Skin epidermis (tissue), 12 donors: ENCODE data around the gene HIGD2B.
"Not testable (repeated sequence)": the region's sequence is repeated elsewhere in the genome, so short reads cannot be mapped to it uniquely, and the experiment has no call there.

Experiments
- H3K27ac ChIP-seq, 21 experiments: fragments of 200-600 bp; sonication (generic) in 11 of 21; one replicate each; pipeline ENCODE4 v1.5.0; 2020; ENCODE audit warnings: mild to moderate bottlenecking in 3 of 21, inconsistent platforms in 2 of 21, moderate library complexity in 2 of 21
- H3K4me3 ChIP-seq, 7 experiments: fragments of 200-600 bp; sonication (generic) in 2 of 7; one replicate each; pipeline ENCODE4 v1.5.0; 2020; ENCODE audit warnings: inconsistent platforms in 2 of 7, mild to moderate bottlenecking in 2 of 7, moderate library complexity in 1 of 7

Gene HIGD2B

DNA sequence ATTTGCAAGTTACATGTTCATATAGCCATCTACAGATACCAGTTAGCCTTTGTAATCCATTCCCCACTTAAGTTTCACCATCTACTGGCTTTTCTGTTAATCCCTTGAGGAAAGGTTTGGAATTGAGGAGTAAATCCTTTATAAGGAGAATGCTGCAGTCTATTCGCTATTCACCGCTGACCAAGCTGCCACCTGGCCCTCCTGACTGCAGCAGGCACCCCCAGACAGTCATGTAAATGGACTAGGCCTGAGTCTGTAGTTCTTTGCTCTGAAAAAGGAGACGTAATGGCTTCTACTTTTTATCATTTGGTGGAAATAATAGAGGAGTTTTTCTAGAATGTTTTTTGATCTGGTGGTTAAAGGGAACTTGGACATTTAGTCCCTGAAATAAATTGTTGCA lies 3.2 kb downstream of the HIGD2B start:
- no peak overlapping the region for H3K27ac ChIP-seq
- H3K4me3 ChIP-seq, result no peak overlapping the region

- H3K4me3 ChIP-seq, result no peak overlapping the region
- H3K27ac ChIP-seq, result no peak overlapping the region
Observed at GRCh38 chr15:72680931-72681330, 5.1 kb downstream of the HIGD2B start.

DNA sequence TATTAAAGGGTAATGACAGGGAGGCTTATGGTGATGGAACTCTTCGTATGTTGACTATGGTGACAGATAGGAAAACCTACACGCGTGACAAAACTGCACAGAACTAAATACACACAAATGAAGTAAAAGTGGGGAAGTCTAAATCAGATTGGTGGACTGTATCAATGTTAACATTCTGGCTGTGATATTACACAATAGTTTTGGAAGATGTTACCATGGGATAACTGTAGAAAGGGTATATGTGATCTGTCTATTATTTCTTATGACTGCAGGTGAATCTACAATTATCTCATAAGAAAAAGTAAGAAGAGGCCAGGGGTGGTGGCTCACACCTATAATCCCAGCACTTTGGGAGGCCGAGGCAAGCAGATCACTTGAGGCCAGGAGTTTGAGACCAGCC lies 9.1 kb downstream of the HIGD2B start:
- Histone ChIP-seq H3K27ac (no peak overlapping the region), H3K4me3 (no peak overlapping the region)

DNA sequence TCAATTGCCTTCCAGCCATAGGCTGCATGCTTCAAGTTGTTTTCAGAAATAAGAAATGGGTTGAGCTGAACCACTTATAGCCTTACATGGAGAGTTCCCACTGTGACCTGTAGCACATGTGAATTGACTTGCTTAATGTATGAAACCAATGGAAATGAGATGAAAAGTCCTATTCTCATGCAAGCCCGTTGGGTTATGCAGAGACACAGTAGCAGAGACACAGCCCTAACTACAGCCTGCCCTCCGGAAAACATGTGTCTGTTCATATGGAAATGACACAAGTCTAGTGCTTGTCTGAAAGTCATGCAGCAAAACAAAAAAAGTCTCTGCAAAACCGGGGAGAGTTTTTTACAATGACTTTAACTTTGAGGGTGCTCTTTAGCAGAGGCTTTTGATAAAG lies 14.5 kb downstream of the HIGD2B start:
- H3K27ac ChIP-seq, result no peak overlapping the region

DNA sequence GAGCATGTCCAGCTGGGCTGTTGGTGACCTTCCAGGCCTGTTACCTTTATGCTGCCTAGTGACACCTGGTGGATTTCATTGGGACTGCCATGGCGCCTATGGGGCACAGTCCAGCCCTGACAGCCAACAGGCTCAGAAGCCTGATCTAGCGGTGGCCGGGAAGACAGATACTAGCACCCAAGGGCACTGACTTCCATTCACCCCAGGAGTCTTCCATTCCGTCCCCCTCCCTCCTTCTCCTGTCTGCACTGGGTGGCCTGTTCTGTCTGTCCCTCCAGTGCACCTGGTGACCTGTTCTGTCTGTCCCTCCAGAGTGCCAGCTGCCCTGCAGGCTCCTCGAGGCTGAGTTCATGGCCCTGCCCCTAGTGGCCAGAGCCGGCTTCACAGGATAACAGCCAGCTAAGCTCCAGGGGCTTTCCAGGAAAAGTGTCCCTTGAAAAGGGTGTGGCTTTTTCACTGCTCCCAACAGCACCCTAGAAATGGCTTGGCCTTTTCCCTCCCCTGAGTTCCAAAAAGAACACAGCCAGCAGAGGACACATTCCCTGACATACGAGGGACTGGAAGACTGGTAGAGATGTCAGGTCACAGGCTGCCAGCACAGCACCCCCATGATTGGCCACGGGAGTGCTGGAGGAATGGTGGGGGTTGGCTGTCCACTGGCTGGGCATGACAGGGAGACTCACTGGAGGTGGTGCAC lies 15.2 kb downstream of the HIGD2B start:
- not testable (repeated sequence) for H3K4me3 ChIP-seq, H3K27ac ChIP-seq

More for the DNA sequence above, 14.5 kb downstream of the HIGD2B start:
- no peak overlapping the region for H3K4me3 ChIP-seq

DNA sequence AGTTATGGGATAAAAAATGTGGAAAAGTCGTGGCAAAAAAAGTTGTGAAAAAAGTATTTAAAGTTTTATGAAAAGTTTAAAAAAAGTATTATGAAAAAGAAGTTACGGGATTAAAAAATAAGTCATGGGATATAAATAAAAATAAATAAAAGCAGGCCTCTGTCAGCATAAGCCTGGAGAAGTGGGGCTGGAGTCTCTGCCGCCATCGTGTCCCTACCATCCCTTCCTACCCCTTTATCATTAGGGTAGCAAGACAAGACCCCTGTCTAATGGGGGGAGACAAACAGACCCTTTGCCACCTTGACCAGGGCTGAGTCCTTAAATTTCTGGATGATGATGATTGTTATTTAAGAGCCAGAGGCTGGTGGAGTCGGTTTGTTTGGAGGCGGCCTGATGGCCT lies 16.2 kb downstream of the HIGD2B start:
- not testable (repeated sequence) for H3K27ac ChIP-seq, H3K4me3 ChIP-seq

DNA sequence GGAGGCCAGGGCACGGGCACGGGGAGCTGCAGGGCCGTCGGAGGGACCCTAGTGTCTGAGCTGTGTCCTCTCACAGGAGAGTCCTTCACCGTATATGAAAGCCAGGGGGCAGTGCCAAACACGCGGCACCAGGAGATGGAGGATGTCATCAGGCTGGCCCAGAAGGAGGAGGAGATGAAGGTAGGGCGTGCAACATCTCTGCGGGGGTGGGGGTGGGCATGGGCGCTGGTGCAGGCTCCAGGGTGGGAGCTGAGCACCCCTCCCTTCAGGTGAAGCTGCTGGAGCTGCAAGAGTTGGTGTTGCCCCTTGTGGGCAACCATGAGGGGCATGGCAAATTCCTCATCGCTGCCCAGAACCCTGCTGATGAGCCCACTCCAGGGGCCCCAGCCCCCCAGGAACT lies 20.3 kb downstream of the HIGD2B start:
- H3K27ac ChIP-seq, H3K4me3 ChIP-seq: not testable (repeated sequence)

GRCh38 chr15:72663931-72664330 lies 22.1 kb downstream of the HIGD2B start:
- not testable (repeated sequence) for H3K4me3 ChIP-seq, H3K27ac ChIP-seq

- not testable (repeated sequence) for H3K4me3 ChIP-seq, H3K27ac ChIP-seq
Observed at GRCh38 chr15:72661081-72661480, 24.9 kb downstream of the HIGD2B start.

GRCh38 chr15:72656014-72656413 lies 30.0 kb downstream of the HIGD2B start:
- H3K27ac ChIP-seq, result not testable (repeated sequence)

DNA sequence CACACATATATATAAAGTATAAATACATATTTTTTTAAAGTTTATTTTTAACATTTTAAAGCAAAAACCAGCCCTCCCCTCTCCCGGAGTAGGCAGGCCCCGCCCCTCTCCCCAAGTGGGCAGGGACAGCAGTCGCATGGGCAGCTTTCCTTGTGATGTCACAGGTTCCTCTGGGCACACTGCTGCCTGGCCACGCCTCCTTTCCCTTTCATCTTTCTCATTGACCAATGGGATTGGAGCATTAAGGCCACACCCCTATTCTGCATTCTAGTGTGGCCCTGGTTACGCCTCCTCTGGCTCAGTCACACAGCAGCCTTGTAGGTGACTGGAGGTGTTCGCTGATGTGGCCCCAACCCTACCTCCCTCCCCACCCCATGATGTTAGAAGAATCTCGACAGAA lies 31.6 kb downstream of the HIGD2B start, which contains the start of gene GOLGA6B:
Gene GOLGA6B, plus strand, starts transcription at position 301 of the 400 bp plus-strand sequence. Its CDS starts 41 bp downstream, at position 342.
- not testable (repeated sequence) for H3K27ac ChIP-seq

More at GRCh38 chr15:72656014-72656413, 30.0 kb downstream of the HIGD2B start:
- H3K4me3 ChIP-seq, result not testable (repeated sequence)

DNA sequence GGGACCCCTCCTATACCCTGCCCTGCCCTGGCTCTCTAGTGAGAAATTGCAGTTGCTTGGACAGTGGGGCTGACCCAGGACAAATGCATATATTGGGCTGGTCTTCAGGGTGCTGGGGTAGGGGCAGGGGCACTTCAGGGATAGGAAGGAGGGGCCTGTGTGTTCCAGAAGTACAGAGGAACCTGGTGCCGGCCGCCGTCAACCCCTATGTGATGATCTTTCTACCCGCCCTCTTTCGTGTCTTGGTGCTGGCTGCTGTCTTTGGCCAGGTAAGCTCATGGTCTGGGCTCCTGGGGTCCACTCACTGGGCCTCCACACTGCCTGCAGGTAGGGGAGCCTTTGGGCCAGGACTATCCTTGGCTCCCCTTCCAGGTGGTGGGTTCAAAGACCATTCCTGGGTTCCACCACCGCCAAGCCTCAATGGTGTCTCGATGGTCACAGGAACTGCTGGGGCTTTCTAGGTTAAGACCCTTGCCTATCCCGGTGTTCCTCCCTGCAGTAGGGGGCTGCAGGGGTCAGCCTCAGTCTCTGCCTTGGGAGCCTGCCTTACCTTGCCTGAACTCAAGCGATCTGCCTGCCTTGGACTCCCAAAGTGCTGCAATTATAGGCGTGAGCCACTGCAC lies 37.2 kb downstream of the HIGD2B start:
- not testable (repeated sequence) for H3K27ac ChIP-seq, H3K4me3 ChIP-seq

More for the DNA sequence above, 31.6 kb downstream of the HIGD2B start, which contains the start of gene GOLGA6B:
- not testable (repeated sequence) for H3K4me3 ChIP-seq

DNA sequence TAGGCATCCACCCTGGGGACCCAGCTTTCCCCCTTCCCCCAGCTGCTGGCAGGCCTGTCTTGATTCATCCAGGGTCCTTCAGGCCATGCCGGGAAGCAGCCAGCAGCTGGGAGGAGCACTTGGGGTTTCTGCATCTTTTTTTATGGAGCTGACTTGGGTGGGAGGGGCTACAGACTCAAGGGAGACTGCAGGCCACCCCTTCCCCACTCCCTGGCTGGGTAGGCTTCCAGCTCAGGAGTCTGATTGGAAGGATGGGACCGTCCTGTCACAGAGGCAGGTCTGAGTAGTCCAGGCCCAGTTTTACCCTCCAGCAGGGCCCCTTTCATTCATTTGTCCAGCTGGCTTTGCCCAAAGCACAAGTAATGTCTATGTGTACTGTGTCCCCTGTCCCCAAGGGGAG lies 43.7 kb downstream of the HIGD2B start:
- H3K4me3 ChIP-seq, H3K27ac ChIP-seq: not testable (repeated sequence)

- not testable (repeated sequence) for H3K27ac ChIP-seq, H3K4me3 ChIP-seq
Observed at GRCh38 chr15:72639759-72640483, 46.1 kb downstream of the HIGD2B start.

DNA sequence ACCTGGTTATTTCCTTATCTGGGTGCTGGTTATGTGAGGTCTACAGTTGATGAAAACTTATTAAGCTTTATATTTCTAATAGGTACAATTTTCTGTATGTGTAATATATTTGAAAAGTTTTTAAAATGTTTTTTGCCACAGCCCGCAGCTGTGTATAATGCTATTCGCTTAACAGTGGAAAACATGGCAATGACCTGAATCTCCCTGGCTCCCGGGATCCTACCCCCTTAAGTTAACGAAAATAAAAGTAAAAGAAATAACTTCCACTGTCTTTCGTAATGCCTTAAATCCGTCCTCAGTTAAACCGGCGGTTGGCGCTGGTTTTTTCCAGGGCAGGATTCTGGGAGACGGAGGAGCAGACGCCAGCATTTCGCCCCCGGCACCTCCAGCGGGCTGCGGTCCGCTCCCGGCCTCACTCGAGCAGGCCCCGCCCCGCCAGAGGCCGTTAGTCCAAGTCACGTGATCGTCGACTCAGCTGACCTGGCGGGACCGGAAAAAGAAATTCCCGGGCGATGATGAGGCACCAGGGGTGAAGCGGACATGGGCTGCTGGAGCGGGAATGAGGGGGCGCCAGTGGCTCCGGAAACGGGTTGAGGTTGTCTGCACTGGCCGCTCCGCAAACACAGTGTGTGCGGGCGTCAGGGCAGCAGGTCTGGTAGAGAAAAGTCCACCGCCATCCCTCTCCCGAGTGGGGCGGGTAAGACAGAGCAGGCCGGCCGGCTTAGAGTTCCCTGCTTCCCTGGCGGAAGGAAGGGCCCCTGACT lies 49.3 kb downstream of the HIGD2B start:
- H3K4me3 ChIP-seq, result peak overlapping the region; percentile 13 to 30 (median 21)
- peak overlapping the region in 4 of 21 experiments; percentile 35 to 66 (median 48) for H3K27ac ChIP-seq

DNA sequence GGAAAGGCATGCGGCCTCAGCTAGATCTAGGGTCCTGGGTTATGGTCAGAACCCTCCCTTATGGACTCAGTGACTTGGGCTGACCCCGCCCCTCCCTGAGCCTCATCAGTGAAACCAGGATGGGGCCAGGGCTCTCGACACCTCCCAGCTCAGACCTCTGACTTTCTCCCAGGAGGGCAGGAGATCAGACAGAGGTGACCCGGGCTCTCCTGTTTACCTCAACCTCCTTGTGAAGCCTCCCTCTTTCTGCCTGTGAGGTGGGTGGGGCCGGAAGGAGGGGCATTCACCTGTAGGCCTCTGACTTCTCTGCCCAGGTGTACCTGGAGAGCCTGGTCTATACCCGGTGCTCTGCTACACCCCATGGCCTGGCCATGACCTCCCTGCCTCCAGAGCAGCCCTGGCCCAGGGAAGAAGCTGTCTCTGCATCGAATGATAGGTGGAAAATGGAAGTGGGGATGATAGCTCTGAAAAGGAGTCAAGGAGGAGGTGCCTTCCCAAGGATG lies 56.9 kb downstream of the HIGD2B start:
- H3K27ac ChIP-seq, H3K4me3 ChIP-seq: not testable (repeated sequence)

DNA sequence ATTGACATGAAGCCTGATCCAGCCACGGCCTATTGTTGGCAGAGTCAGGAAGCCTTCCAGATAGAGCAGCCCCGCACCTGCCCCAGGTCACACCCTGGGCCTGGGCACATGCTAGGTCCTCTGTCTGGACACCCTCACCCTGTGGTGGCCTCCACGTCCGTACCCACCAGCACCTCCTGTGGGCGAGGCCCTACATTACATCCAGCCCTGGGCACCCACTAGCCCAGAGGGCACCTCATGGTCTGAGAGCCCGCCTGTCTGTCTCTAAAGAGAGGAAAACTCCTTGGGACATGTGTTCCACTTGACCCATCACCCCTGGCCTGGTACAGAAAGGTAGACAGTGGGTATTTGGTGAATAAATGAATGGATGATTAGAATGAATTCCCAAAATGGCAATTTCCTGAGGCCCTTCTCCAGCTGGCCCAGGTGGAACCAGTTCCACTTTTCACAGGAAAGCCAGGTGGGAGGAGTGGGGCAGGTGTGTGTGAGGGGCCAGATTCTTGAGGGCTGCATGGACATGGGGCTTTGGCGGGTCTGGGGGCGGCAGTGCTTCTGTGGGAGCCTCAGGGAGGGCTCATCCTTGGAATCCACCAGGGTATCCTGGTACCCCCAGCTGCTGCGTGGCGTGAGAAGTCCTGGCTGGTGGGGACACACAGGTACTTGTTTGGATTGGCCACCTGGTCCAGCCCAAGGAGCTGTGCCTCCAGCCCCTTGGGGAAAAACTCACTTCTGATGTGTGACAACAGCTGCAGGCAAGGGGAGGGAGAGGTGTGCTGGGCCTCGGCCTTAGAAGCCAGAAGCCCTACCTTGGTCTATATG lies 57.5 kb downstream of the HIGD2B start:
- not testable (repeated sequence) for H3K27ac ChIP-seq, H3K4me3 ChIP-seq

GRCh38 chr15:72626153-72626552 lies 59.8 kb downstream of the HIGD2B start:
- not testable (repeated sequence) for H3K4me3 ChIP-seq, H3K27ac ChIP-seq
